ENCODE results near the gene IGFLR1.

DNA sequence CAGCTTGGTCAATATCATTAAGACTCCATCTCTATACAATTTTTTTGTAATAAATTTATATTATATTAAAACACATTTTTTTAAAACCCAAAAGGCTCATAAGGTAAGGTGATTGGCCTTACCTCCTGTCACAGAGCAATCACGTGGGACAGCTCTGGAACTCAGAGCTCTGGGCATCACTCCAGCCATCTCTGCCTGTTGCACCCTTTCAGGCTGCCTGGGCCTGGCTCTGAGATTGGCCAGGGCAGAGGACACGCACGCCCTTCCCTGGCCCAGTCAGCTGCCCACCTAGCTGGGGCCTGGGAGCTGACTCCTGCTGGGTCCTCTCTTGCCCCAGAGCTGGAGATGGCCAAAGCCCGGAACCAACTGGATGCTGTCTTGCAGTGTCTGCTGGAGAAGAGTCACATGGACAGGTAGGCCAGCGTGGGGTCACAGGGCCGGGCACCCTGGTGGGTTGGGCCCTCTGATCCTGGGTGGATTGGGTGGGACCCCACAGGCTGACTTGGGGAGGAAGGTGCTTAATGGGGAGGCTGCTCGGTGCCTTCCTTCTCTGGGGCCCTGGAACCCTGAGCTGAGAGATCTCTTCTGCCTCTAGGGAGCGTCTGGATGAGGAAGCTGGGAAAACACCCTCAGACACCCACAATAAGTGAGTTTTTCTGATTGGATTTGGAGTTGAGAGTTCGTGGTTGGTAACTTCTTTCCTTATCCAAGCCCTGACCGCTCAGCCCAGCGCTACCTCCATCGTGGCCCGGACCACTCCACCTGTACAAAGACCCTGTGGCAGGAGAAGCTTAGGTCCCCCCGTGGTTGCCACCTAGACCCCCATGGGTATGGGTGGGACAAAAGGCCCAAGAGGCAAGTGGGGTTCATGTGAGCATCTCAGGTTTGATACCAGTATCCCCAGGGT lies 9.8 kb upstream of the IGFLR1 start:
- TF ChIP-seq, protein P1, sequence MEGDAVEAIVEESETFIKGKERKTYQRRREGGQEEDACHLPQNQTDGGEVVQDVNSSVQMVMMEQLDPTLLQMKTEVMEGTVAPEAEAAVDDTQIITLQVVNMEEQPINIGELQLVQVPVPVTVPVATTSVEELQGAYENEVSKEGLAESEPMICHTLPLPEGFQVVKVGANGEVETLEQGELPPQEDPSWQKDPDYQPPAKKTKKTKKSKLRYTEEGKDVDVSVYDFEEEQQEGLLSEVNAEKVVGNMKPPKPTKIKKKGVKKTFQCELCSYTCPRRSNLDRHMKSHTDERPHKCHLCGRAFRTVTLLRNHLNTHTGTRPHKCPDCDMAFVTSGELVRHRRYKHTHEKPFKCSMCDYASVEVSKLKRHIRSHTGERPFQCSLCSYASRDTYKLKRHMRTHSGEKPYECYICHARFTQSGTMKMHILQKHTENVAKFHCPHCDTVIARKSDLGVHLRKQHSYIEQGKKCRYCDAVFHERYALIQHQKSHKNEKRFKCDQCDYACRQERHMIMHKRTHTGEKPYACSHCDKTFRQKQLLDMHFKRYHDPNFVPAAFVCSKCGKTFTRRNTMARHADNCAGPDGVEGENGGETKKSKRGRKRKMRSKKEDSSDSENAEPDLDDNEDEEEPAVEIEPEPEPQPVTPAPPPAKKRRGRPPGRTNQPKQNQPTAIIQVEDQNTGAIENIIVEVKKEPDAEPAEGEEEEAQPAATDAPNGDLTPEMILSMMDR (IDR thresholded peaks at IDR 0.05; ENCODE audit: low read depth, low read length, missing input control), result no peak
- TF ChIP-seq, protein P2, sequence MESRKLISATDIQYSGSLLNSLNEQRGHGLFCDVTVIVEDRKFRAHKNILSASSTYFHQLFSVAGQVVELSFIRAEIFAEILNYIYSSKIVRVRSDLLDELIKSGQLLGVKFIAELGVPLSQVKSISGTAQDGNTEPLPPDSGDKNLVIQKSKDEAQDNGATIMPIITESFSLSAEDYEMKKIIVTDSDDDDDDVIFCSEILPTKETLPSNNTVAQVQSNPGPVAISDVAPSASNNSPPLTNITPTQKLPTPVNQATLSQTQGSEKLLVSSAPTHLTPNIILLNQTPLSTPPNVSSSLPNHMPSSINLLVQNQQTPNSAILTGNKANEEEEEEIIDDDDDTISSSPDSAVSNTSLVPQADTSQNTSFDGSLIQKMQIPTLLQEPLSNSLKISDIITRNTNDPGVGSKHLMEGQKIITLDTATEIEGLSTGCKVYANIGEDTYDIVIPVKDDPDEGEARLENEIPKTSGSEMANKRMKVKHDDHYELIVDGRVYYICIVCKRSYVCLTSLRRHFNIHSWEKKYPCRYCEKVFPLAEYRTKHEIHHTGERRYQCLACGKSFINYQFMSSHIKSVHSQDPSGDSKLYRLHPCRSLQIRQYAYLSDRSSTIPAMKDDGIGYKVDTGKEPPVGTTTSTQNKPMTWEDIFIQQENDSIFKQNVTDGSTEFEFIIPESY (IDR thresholded peaks at IDR 0.05), result no peak
- TF ChIP-seq YY1 (IDR thresholded peaks at IDR 0.05) (no peak), TAF1 (conservative IDR thresholded peaks at IDR 0.05) (no peak), RAD21 (IDR thresholded peaks at IDR 0.05) (no peak), SP1 (IDR thresholded peaks at IDR 0.05) (no peak), GABPA (IDR thresholded peaks at IDR 0.05 in 1 of 2, conservative IDR thresholded peaks at IDR 0.05 in 1 of 2) (no peak), JUND (IDR thresholded peaks at IDR 0.05) (no peak), EGR1 (IDR thresholded peaks at IDR 0.05; ENCODE audit: low read depth in 2 of 2) (no peak), RXRA (IDR thresholded peaks at IDR 0.05) (no peak), FOXA1 (IDR thresholded peaks at IDR 0.05) (no peak)
- TF ChIP-seq, protein P3, sequence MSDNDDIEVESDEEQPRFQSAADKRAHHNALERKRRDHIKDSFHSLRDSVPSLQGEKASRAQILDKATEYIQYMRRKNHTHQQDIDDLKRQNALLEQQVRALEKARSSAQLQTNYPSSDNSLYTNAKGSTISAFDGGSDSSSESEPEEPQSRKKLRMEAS (IDR thresholded peaks at IDR 0.05), result no peak
- TF ChIP-seq, protein P4, sequence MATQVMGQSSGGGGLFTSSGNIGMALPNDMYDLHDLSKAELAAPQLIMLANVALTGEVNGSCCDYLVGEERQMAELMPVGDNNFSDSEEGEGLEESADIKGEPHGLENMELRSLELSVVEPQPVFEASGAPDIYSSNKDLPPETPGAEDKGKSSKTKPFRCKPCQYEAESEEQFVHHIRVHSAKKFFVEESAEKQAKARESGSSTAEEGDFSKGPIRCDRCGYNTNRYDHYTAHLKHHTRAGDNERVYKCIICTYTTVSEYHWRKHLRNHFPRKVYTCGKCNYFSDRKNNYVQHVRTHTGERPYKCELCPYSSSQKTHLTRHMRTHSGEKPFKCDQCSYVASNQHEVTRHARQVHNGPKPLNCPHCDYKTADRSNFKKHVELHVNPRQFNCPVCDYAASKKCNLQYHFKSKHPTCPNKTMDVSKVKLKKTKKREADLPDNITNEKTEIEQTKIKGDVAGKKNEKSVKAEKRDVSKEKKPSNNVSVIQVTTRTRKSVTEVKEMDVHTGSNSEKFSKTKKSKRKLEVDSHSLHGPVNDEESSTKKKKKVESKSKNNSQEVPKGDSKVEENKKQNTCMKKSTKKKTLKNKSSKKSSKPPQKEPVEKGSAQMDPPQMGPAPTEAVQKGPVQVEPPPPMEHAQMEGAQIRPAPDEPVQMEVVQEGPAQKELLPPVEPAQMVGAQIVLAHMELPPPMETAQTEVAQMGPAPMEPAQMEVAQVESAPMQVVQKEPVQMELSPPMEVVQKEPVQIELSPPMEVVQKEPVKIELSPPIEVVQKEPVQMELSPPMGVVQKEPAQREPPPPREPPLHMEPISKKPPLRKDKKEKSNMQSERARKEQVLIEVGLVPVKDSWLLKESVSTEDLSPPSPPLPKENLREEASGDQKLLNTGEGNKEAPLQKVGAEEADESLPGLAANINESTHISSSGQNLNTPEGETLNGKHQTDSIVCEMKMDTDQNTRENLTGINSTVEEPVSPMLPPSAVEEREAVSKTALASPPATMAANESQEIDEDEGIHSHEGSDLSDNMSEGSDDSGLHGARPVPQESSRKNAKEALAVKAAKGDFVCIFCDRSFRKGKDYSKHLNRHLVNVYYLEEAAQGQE (IDR thresholded peaks at IDR 0.05), result no peak
- TF ChIP-seq, protein P5, sequence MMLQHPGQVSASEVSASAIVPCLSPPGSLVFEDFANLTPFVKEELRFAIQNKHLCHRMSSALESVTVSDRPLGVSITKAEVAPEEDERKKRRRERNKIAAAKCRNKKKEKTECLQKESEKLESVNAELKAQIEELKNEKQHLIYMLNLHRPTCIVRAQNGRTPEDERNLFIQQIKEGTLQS (IDR thresholded peaks at IDR 0.05), result no peak

All from liver (tissue), 3 donors.